Kidney (tissue), 14 donors: Measurements from ENCODE around the gene NRCAM. TPM values are rescaled to one million over a fixed set of nuclear protein-coding genes. Genes with fewer than 3 reads are reported as not detected.

Source experiments
- DNase-seq, 5 donors: peaks; one replicate each; pipeline ENCODE4 v3.0.0-alpha.2; 2013 to 2020
- FAIRE-seq: peaks from 2 replicates; lab custom pipeline; 2012; peaks lifted over from hg19 to GRCh38; lab: Jason Lieb, UNC
- H3K27ac ChIP-seq, 2 donors: one replicate each; pipeline ENCODE4 v1.7.0; 2013; ENCODE audit warnings: low read depth in 2 of 2, low read length in 2 of 2, inconsistent platforms in 1 of 2
- H3K27me3 ChIP-seq: one replicate; pipeline ENCODE4 v1.7.1; 2013; ENCODE audit warnings: low read length, inconsistent platforms; ENCODE audit not compliant: control insufficient read depth, insufficient read depth
- H3K36me3 ChIP-seq, 3 donors: one replicate each; pipeline versions ENCODE4 v1.7.0 to v1.7.1; 2013; ENCODE audit warnings: low read length in 3 of 3, control low read depth in 1 of 3, inconsistent platforms in 1 of 3; ENCODE audit not compliant: insufficient read depth in 3 of 3, control insufficient read depth in 2 of 3
- H3K4me1 ChIP-seq, 3 donors: one replicate each; pipeline versions ENCODE4 v1.7.0 to v1.7.1; 2013; ENCODE audit warnings: low read length in 3 of 3, inconsistent platforms in 1 of 3, low read depth in 1 of 3; ENCODE audit not compliant: control insufficient read depth in 2 of 3, insufficient read depth in 2 of 3
- H3K4me3 ChIP-seq, 3 donors: one replicate each; pipeline versions ENCODE4 v1.7.0 to v1.8.1; 2013; ENCODE audit warnings: low read length in 3 of 3, control low read depth in 1 of 3, inconsistent platforms in 1 of 3
- H3K9ac ChIP-seq, 3 donors: one replicate each; pipeline versions ENCODE4 v1.7.0 to v1.7.1; 2013; ENCODE audit warnings: low read length in 3 of 3, control low read depth in 1 of 3, inconsistent platforms in 1 of 3
- H3K9me3 ChIP-seq, 3 donors: one replicate each; pipeline versions ENCODE4 v1.7.0 to v1.7.1; 2013; ENCODE audit warnings: low read length in 3 of 3, control low read depth in 1 of 3, inconsistent platforms in 1 of 3; ENCODE audit not compliant: control insufficient read depth in 2 of 3, insufficient read depth in 1 of 3
- intact Hi-C: fragments of 100-400 bp; cut with DNase I; formaldehyde crosslinking; loops from one replicate; pipeline ENCODE4 v1.11.1; 2022
- polyA plus RNA-seq: library from polyadenylated mRNA; stranded (reverse); fragments of 350-450 nt; fragmentation: Illumina TruSeq; extraction: RNeasy Lipid Tissue Mini Kit (QIAGEN cat#74804); gene quantifications from one replicate; pipeline ENCODE4 v1.2.3, GENCODE V29; 2014; ENCODE audit warnings: low read depth, low replicate concordance; ENCODE audit not compliant: insufficient read depth
- total RNA-seq: library from RNA; stranded (reverse); fragmentation: NEBNext Ultra II Directional; extraction: Animal tissue kit (Norgen Biotek cat#: 25700); gene quantifications from one replicate; pipeline ENCODE4 v1.2.1, GENCODE V29; 2021
- TF ChIP-seq, protein P1 (sequence below): IDR thresholded peaks from 3 replicates; pipeline ENCODE4 v1.5.1; 2012; ENCODE audit warnings: mild to moderate bottlenecking, moderate library complexity, borderline replicate concordance; ENCODE audit not compliant: insufficient read depth; ENCODE audit errors: extremely low read depth
- donor health status: control.
- donor health status: control.
- donor health status: control.
- donor health status: control.
- donor health status: control.
- donor health status: DM: yes; HTN: yes; CAD: no.
- donor health status: Normal renal cell carcinoma (clear cell type).

NRCAM gene
- total and polyA plus RNA-seq, 2 donors from 2014 or later = 16.8 to 20.6 TPM

DNA sequence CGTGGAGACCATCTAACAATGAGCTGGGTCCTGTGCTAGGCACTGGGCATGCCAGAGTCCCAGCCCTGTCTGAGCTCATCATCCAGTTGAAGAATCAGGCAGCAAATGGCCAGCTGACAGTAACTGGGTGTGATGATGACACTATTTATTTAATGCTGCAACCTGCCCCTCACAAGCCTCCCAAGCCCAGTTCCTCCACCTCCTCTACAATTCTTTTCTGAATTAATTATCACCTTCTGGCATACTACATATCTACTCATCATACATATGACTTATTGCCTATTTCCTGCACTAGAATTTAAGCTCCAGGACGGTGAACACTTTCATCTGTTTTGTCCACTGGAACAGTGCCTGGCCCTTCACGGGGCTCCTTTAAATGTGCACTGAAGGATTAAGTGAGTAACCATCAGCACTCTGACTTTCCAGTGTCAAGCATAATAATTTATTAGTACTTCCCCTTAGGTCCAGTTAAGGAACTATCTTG is 229.4 kb downstream of the NRCAM start:
- FAIRE-seq (no peak), DNase-seq (no peak)
- Histone ChIP-seq H3K27me3 (no peaks in the 10 kb centered on the region), H3K9me3 (no peaks in the 10 kb centered on the region), H3K4me3 (no peak overlapping the region), H3K36me3 (no peaks in the 10 kb centered on the region), H3K4me1 (no peaks in the 10 kb centered on the region), H3K9ac (no peak overlapping the region), H3K27ac (no peak overlapping the region)
- TF ChIP-seq, protein P1, sequence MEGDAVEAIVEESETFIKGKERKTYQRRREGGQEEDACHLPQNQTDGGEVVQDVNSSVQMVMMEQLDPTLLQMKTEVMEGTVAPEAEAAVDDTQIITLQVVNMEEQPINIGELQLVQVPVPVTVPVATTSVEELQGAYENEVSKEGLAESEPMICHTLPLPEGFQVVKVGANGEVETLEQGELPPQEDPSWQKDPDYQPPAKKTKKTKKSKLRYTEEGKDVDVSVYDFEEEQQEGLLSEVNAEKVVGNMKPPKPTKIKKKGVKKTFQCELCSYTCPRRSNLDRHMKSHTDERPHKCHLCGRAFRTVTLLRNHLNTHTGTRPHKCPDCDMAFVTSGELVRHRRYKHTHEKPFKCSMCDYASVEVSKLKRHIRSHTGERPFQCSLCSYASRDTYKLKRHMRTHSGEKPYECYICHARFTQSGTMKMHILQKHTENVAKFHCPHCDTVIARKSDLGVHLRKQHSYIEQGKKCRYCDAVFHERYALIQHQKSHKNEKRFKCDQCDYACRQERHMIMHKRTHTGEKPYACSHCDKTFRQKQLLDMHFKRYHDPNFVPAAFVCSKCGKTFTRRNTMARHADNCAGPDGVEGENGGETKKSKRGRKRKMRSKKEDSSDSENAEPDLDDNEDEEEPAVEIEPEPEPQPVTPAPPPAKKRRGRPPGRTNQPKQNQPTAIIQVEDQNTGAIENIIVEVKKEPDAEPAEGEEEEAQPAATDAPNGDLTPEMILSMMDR = no peak
- intact Hi-C loops = no loop called here

DNA sequence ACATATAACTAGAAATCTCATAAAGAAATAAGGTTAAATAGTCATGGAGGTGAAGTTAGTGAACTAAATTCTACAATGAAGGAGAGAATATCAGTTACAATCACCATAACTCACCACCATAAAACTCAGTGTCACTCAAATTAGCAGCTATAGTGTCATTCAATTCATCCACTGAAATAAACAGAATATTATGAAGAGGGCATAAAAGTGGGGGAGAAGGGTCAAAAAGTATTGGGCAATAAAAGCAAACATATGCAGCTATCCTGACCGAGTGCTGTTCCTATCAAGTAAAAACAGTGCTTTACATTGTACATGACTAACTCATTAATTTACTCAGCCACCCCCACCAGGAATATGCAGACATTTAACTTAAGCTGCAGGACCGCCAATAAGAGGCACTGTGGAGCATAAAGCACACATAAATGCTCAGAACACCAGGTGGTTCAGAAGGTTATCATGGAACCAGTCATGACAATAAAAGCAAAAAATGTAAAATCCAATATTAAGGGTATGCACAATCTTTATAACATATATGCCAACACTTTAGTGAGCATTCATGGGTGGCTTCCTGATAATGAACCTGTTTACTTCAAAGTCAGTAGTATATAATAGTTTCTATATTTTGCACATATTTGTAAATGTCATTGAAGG is 230.6 kb downstream of the NRCAM start:
- DNase-seq (no peak), FAIRE-seq (no peak)
- Histone ChIP-seq H3K27me3 (no peaks in the 10 kb centered on the region), H3K27ac (no peak overlapping the region), H3K9ac (no peak overlapping the region), H3K36me3 (no peaks in the 10 kb centered on the region), H3K4me3 (no peak overlapping the region), H3K4me1 (no peaks in the 10 kb centered on the region), H3K9me3 (no peaks in the 10 kb centered on the region)
- TF ChIP-seq, protein P1 = no peak
- intact Hi-C loops = no loop called here

DNA sequence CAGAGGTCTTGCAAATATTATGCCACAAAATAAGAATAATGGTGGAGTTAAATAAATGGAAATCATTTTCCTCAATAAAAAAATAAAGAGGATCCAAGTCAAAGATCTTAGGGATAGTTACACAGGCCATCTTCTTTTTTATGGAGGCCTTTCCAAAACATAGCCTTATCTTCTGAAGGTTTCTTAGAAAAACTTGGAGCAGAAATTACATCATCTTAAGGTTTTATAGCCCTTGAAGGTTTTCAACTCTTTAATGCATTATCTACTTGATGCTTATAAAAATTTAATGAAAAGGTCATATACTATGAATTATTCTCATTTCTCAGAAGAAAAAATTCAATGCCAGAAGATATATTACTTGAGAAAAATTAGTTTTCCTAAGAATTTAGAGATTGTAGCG is 231.8 kb downstream of the NRCAM start:
- no peak for FAIRE-seq
- H3K4me1 ChIP-seq = no peaks in the 10 kb centered on the region
- no peaks in the 10 kb centered on the region for H3K27me3 ChIP-seq
- H3K4me3 ChIP-seq = no peak overlapping the region
- no peaks in the 10 kb centered on the region for H3K9me3 ChIP-seq
- H3K9ac ChIP-seq = no peak overlapping the region
- TF ChIP-seq, protein P1 = no peak
- no peak overlapping the region for H3K27ac ChIP-seq
- H3K36me3 ChIP-seq = no peaks in the 10 kb centered on the region
- no peak for DNase-seq
- intact Hi-C loops = no loop called here
